Suprapubic skin (tissue), 4 donors: ENCODE results near the gene SASH1.

Experiments
- CTCF ChIP-seq, 2 donors: fragments of 200-600 bp in 1 of 2; fragments of 450-650 bp in 1 of 2; sonication (generic) in 1 of 2; IDR thresholded peaks; one replicate each; pipeline ENCODE4 v1.5.1; 2016 to 2019; ENCODE audit warnings: antibody characterized with exemption in 2 of 2, mild to moderate bottlenecking in 1 of 2, moderate library complexity in 1 of 2
- POLR2A ChIP-seq, 2 donors: fragments of 450-650 bp; IDR thresholded peaks; one replicate each; pipeline ENCODE4 v1.6.1; 2017; ENCODE audit warnings: antibody characterized with exemption in 2 of 2, mild to moderate bottlenecking in 2 of 2, moderate library complexity in 2 of 2
- POLR2AphosphoS5 ChIP-seq, 3 donors: sonication (generic); formaldehyde crosslinking; IDR thresholded peaks; one replicate each; pipeline ENCODE4 v1.6.1; 2017; ENCODE audit warnings: antibody characterized with exemption in 3 of 3

DNA sequence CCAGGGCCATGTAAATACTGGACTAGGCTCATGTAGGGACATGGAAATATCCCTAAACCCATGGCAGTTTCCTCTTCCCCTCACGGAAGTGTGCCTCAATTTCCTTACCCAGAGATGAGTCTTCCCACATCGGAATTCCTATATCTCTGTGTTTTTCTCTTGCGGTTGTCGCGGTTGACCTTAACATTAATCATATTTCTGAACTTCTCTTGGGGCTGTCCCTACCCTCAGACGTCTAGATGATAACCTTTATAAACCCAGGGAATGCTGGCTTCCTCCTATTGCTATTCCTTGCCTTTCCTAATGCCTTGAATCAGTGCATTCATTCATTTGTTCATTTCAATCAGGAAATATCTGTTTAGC is 160.1 kb downstream of the SASH1 start:
- TF ChIP-seq POLR2A (IDR thresholded peaks at IDR 0.05) (no peak), POLR2AphosphoS5 (IDR thresholded peaks at IDR 0.05) (no peak), CTCF (IDR thresholded peaks at IDR 0.05) (no peak)
